ENCODE measurements around the gene NEXN. TPM values are rescaled to one million over a fixed set of nuclear protein-coding genes. Genes with fewer than 3 reads are reported as not detected.

Gene NEXN
- total and polyA plus RNA-seq, 2 of the 8 experiments (the other 6 are each of a cell fraction or from before 2014, with no cell fraction given), result 0.20 to 2.9 TPM

DNA sequence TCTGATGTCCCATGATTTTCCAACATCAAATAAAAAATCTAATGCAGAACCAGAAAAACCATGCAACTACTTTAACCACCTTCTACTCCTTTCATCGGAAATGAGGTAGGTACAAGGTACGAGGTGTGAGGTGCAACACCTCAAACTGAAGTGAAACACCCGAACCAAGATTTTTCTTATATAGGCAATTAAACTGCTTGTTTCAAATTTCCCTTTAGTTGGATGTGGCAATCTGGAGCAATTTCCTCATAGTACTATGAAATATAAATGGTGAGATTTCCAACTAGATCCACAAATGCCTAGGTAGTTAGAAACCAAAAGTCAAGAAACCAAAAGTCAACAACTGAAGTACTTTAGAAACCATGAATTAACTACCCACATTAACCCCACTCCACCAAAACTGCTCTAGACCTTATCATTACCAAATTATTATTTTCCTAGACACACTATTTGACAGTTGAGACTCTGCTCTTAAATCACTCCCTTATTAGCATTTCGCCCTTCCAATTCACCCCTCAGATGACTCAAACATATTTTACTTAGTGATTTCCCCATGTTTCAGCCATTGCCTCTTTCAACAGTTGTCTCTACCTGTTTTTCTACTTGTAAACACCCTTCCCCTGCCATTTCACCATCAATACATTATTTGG, 52.6 kb downstream of the NEXN start (continued):
- TF ChIP-seq, protein P1, sequence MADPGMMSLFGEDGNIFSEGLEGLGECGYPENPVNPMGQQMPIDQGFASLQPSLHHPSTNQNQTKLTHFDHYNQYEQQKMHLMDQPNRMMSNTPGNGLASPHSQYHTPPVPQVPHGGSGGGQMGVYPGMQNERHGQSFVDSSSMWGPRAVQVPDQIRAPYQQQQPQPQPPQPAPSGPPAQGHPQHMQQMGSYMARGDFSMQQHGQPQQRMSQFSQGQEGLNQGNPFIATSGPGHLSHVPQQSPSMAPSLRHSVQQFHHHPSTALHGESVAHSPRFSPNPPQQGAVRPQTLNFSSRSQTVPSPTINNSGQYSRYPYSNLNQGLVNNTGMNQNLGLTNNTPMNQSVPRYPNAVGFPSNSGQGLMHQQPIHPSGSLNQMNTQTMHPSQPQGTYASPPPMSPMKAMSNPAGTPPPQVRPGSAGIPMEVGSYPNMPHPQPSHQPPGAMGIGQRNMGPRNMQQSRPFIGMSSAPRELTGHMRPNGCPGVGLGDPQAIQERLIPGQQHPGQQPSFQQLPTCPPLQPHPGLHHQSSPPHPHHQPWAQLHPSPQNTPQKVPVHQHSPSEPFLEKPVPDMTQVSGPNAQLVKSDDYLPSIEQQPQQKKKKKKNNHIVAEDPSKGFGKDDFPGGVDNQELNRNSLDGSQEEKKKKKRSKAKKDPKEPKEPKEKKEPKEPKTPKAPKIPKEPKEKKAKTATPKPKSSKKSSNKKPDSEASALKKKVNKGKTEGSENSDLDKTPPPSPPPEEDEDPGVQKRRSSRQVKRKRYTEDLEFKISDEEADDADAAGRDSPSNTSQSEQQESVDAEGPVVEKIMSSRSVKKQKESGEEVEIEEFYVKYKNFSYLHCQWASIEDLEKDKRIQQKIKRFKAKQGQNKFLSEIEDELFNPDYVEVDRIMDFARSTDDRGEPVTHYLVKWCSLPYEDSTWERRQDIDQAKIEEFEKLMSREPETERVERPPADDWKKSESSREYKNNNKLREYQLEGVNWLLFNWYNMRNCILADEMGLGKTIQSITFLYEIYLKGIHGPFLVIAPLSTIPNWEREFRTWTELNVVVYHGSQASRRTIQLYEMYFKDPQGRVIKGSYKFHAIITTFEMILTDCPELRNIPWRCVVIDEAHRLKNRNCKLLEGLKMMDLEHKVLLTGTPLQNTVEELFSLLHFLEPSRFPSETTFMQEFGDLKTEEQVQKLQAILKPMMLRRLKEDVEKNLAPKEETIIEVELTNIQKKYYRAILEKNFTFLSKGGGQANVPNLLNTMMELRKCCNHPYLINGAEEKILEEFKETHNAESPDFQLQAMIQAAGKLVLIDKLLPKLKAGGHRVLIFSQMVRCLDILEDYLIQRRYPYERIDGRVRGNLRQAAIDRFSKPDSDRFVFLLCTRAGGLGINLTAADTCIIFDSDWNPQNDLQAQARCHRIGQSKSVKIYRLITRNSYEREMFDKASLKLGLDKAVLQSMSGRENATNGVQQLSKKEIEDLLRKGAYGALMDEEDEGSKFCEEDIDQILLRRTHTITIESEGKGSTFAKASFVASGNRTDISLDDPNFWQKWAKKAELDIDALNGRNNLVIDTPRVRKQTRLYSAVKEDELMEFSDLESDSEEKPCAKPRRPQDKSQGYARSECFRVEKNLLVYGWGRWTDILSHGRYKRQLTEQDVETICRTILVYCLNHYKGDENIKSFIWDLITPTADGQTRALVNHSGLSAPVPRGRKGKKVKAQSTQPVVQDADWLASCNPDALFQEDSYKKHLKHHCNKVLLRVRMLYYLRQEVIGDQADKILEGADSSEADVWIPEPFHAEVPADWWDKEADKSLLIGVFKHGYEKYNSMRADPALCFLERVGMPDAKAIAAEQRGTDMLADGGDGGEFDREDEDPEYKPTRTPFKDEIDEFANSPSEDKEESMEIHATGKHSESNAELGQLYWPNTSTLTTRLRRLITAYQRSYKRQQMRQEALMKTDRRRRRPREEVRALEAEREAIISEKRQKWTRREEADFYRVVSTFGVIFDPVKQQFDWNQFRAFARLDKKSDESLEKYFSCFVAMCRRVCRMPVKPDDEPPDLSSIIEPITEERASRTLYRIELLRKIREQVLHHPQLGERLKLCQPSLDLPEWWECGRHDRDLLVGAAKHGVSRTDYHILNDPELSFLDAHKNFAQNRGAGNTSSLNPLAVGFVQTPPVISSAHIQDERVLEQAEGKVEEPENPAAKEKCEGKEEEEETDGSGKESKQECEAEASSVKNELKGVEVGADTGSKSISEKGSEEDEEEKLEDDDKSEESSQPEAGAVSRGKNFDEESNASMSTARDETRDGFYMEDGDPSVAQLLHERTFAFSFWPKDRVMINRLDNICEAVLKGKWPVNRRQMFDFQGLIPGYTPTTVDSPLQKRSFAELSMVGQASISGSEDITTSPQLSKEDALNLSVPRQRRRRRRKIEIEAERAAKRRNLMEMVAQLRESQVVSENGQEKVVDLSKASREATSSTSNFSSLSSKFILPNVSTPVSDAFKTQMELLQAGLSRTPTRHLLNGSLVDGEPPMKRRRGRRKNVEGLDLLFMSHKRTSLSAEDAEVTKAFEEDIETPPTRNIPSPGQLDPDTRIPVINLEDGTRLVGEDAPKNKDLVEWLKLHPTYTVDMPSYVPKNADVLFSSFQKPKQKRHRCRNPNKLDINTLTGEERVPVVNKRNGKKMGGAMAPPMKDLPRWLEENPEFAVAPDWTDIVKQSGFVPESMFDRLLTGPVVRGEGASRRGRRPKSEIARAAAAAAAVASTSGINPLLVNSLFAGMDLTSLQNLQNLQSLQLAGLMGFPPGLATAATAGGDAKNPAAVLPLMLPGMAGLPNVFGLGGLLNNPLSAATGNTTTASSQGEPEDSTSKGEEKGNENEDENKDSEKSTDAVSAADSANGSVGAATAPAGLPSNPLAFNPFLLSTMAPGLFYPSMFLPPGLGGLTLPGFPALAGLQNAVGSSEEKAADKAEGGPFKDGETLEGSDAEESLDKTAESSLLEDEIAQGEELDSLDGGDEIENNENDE (IDR thresholded peaks at IDR 0.05; ENCODE audit: insufficient replicate concordance, low read length), result no peak
- TF ChIP-seq RFX5 (IDR thresholded peaks at IDR 0.05; ENCODE audit: borderline replicate concordance, low read depth, low read length), result no peak
- no peak for TF ChIP-seq HDAC2 (IDR thresholded peaks at IDR 0.05; ENCODE audit: borderline replicate concordance in 1 of 2, low read depth in 2 of 2, low read length in 2 of 2)
- TF ChIP-seq NRF1 (IDR thresholded peaks at IDR 0.05; ENCODE audit: low read depth, low read length), result no peak
- peak in 1 of 2 experiments; percentile 2; a peak in 1 of 3 replicates for TF ChIP-seq POLR2A (IDR thresholded peaks at IDR 0.05; ENCODE audit: control extremely low read depth in 1 of 2, low read depth in 2 of 2, low read length in 2 of 2)
